AG09309 (cell line): ENCODE results near the gene TRAPPC6A.

Source experiments
- DNase-seq: peaks from one replicate; pipeline ENCODE4 v3.0.0-alpha.2; 2010; ENCODE audit warnings: low read depth
- H3K4me3 ChIP-seq: 2 replicates; pipeline ENCODE4 v1.5.1; 2011; ENCODE audit warnings: mild to moderate bottlenecking, low read depth, low read length, moderate library complexity; ENCODE audit not compliant: control insufficient read depth
- TF ChIP-seq, protein P1 (sequence below): IDR thresholded peaks from 2 replicates; pipeline ENCODE4 v1.5.1; 2011; ENCODE audit warnings: mild to moderate bottlenecking, low read depth, low read length, inconsistent platforms; ENCODE audit not compliant: insufficient read depth, control insufficient read depth; ENCODE audit errors: missing control alignments

Gene TRAPPC6A

DNA sequence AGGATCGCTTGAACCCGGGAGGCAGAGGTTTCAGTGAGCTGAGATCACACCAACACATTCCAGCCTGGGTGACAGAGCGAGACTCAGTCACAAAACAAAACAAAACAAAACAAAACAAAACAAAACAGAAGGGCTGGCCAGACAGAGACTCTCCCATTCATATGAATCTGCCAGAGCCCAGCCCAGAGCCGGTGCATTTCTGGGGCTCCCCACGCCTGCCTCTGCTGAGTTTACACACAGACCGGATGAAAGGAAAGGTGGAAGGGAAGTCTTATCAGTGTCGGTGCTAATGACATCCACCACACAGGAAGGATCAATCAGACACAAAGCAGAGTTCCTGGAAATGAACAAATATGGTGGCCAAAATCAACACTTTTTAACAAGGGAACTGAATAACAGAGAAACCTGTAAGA is 6.8 kb downstream of the TRAPPC6A start:
- no peak overlapping the region for H3K4me3 ChIP-seq
- DNase-seq: no peak
- TF ChIP-seq, protein P1, sequence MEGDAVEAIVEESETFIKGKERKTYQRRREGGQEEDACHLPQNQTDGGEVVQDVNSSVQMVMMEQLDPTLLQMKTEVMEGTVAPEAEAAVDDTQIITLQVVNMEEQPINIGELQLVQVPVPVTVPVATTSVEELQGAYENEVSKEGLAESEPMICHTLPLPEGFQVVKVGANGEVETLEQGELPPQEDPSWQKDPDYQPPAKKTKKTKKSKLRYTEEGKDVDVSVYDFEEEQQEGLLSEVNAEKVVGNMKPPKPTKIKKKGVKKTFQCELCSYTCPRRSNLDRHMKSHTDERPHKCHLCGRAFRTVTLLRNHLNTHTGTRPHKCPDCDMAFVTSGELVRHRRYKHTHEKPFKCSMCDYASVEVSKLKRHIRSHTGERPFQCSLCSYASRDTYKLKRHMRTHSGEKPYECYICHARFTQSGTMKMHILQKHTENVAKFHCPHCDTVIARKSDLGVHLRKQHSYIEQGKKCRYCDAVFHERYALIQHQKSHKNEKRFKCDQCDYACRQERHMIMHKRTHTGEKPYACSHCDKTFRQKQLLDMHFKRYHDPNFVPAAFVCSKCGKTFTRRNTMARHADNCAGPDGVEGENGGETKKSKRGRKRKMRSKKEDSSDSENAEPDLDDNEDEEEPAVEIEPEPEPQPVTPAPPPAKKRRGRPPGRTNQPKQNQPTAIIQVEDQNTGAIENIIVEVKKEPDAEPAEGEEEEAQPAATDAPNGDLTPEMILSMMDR: no peak

- TF ChIP-seq, protein P1: no peak
- no peak for DNase-seq
- no peak overlapping the region for H3K4me3 ChIP-seq
Observed at GRCh38 chr19:45170146-45171106, 7.6 kb downstream of the TRAPPC6A start.

- TF ChIP-seq, protein P1: no peak
- no peak overlapping the region for H3K4me3 ChIP-seq
- DNase-seq: no peak
Observed at GRCh38 chr19:45169602-45170001, 8.4 kb downstream of the TRAPPC6A start.

DNA sequence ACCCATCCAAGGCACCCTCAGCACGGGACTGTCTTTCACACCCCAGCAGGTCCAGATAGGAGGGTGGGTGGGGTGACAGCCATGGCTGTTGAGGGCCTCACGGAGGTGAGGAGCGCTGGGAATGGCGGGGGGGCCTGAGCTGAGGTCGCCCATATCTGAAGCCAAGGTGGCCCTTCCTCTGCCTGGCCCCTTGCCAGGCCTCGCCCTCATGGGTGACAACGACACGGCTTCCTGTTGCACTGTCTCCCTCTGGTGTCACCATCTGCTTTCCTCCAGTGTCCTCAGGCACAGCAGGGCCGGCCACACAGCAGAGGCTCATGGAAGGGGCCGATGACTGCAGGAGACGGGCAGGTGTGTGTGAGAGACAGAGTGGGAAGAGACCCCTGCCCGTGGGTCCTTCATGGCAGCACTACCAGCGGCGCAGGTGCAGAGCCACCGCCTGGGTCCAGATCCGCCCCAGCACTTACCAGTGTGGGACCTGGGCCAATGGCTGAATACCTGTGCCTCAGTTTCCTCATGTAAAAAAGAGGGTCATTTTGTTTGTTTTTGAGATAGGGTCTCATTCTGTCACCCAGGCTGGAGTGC is 9.2 kb downstream of the TRAPPC6A start:
- TF ChIP-seq, protein P1: no peak
- no peak for DNase-seq
- H3K4me3 ChIP-seq: no peak overlapping the region

- H3K4me3 ChIP-seq: no peak overlapping the region
- DNase-seq: no peak
- TF ChIP-seq, protein P1: no peak
Observed at GRCh38 chr19:45166723-45167252, 11.2 kb downstream of the TRAPPC6A start.

DNA sequence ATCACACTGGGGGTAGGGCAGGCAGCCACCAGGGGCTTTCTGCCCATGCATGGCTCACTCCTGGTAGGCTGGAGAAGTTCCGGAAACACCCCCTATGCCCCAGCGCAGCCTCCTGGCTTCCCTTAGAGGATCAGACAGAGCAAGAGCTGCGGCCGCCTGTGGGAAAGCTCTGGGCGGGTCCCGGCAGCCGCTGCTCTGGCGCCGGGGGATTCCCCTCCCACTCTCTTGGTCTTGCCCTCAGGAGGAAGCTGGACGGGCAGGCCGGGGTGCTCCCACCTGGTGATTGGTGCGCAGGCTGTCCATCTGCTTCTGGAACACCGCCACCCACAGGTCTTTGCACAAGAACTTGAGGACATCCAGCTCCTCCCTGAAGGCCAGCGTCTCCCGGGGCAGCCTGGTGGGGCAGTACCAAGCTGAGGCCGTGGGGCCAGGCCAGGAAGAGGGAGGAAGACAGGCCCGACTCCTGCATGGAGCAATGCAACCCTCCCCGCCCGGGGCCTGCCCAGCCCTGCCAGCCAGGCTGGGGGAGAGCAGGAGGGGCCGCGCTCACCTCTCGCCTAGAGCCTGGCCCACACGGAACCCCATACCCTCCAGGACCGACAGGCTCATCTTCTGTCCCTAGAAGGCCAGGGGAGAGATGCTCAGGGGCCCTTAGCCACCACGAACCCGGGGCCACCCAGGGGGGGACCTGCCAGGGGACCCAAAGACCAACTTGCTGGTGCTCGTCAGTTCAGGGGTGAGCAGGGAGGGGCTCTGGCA is 13.3 kb downstream of the TRAPPC6A start:
- no peak overlapping the region for H3K4me3 ChIP-seq
- TF ChIP-seq, protein P1: peak; percentile 21

More for the DNA sequence above, 13.3 kb downstream of the TRAPPC6A start:
- no peak for DNase-seq
